Measurements from ENCODE around the gene CNOT1.

DNA sequence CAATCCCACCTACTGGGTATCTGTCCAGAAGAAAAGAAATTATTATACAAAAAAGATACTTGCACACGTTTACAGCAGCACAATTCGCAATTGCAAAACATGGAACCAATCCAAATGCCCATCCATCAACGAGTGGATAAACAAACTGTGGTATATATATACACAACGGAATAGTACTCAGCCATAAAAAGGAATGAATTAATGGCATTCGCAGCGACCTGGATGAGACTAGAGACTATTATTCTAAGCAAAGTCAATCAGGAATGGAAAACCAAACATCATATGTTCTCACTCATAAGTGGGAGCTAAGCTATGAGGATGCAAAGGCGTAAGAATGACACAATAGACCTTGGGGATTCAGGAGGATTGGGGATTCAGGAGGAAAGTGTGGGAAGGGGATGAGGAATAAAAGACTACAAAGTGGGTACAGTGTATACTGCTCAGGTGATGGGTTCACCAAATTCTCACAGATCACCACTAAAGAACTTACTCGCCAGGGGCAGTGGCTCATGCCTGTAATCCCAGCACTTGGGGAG, 21.0 kb downstream of the CNOT1 start:
- TF ChIP-seq, protein P1, sequence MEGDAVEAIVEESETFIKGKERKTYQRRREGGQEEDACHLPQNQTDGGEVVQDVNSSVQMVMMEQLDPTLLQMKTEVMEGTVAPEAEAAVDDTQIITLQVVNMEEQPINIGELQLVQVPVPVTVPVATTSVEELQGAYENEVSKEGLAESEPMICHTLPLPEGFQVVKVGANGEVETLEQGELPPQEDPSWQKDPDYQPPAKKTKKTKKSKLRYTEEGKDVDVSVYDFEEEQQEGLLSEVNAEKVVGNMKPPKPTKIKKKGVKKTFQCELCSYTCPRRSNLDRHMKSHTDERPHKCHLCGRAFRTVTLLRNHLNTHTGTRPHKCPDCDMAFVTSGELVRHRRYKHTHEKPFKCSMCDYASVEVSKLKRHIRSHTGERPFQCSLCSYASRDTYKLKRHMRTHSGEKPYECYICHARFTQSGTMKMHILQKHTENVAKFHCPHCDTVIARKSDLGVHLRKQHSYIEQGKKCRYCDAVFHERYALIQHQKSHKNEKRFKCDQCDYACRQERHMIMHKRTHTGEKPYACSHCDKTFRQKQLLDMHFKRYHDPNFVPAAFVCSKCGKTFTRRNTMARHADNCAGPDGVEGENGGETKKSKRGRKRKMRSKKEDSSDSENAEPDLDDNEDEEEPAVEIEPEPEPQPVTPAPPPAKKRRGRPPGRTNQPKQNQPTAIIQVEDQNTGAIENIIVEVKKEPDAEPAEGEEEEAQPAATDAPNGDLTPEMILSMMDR (conservative IDR thresholded peaks at IDR 0.05 in 1 of 2, IDR thresholded peaks at IDR 0.05 in 1 of 2; ENCODE audit: extremely low read depth in 1 of 2, insufficient read depth in 1 of 2, low read depth in 1 of 2, low read length in 2 of 2): no peak
- TF ChIP-seq EZH2 (IDR thresholded peaks at IDR 0.05; ENCODE audit: borderline replicate concordance, low read length): no peak
